ENCODE measurements around the gene DNAL4. TPM values are rescaled to one million over a fixed set of nuclear protein-coding genes. Genes with fewer than 3 reads are reported as not detected.

Gene DNAL4, protein sequence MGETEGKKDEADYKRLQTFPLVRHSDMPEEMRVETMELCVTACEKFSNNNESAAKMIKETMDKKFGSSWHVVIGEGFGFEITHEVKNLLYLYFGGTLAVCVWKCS
- 21.0 TPM for polyA plus RNA-seq (2012; ENCODE audit: insufficient read length, low read depth)

DNA sequence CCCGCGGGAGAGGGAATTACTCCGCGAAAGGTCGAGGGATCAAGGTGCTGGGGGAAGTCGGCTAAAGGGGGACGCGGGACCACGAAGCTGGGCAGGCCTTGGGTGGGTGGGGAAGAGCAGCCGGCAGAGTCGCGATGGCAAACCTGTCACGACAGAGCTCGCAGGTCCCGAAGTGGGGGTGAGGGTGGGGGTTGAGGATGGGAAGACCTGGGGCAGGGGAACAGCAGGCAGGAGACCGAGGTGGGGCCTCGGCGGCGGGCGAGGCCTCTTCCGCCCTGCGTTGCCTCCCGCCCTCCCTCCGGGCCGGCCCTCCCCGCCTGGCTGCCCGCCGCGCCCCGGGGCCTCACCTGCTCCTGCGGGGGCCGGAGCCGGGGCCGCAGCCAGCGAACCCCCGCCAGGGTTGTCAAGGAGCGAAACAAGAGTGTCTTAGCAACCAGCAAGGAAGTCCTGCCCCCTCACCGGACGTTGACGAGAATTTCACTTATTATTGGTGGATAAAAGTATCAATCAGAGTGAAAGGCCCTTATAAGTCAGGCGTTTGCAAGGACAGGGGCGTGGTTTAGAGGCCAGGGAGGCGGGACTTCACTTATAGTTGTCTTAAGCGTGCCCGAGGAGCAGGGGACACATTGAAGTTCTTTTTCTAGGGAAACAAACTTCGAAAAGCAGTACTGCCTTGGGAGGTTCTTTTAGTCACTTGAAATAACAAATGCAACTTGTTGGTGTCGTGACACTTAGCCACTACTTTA, at the start of gene DNAL4:
Gene DNAL4 (minus strand): TSS at position 423 of the 746 bp plus-strand sequence. CDS start 11,412 bp downstream, outside the sequence.
- TF ChIP-seq TAF1 (IDR thresholded peaks at IDR 0.05; ENCODE audit: borderline replicate concordance, insufficient read depth, low read length) (no peak), FOXP2 (optimal IDR thresholded peaks at IDR 0.05; ENCODE audit: borderline replicate concordance, extremely low read depth, extremely low read length, insufficient read depth) (peak; percentile 37)

DNA sequence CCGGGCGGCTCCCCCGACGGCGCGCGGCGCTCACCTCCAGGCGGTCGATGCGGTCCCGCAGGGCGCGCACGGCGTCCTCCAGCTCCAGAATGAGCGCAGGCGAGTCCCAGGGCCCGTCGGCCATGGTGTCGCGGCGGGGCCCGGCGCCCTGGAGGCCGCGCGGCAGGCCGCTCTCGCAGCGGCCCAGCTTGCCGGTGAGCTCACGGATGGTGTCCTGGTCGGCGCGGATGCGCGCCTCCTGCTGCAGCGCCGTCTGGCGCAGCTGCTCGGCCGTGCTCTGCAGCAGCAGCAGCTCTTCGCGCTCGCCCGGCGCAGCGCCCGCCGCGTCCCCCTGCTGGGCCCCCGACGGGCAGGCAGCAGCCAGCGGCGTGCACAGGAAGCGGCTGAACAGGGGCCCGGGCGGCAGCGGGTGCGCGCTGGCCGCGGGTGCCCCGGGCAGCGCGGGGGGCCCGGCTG, 49.3 kb upstream of the DNAL4 start:
- TF ChIP-seq FOXP2 (optimal IDR thresholded peaks at IDR 0.05; ENCODE audit: borderline replicate concordance, extremely low read depth, extremely low read length, insufficient read depth) (peak; percentile 72), TAF1 (IDR thresholded peaks at IDR 0.05; ENCODE audit: borderline replicate concordance, insufficient read depth, low read length) (no peak)
- TF ChIP-seq, protein P1, sequence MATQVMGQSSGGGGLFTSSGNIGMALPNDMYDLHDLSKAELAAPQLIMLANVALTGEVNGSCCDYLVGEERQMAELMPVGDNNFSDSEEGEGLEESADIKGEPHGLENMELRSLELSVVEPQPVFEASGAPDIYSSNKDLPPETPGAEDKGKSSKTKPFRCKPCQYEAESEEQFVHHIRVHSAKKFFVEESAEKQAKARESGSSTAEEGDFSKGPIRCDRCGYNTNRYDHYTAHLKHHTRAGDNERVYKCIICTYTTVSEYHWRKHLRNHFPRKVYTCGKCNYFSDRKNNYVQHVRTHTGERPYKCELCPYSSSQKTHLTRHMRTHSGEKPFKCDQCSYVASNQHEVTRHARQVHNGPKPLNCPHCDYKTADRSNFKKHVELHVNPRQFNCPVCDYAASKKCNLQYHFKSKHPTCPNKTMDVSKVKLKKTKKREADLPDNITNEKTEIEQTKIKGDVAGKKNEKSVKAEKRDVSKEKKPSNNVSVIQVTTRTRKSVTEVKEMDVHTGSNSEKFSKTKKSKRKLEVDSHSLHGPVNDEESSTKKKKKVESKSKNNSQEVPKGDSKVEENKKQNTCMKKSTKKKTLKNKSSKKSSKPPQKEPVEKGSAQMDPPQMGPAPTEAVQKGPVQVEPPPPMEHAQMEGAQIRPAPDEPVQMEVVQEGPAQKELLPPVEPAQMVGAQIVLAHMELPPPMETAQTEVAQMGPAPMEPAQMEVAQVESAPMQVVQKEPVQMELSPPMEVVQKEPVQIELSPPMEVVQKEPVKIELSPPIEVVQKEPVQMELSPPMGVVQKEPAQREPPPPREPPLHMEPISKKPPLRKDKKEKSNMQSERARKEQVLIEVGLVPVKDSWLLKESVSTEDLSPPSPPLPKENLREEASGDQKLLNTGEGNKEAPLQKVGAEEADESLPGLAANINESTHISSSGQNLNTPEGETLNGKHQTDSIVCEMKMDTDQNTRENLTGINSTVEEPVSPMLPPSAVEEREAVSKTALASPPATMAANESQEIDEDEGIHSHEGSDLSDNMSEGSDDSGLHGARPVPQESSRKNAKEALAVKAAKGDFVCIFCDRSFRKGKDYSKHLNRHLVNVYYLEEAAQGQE (IDR thresholded peaks at IDR 0.05; ENCODE audit: insufficient read depth in 1 of 2, low read depth in 2 of 2, low read length in 2 of 2) = peak in 1 of 2 experiments; percentile 36; a peak in 1 of 4 replicates

DNA sequence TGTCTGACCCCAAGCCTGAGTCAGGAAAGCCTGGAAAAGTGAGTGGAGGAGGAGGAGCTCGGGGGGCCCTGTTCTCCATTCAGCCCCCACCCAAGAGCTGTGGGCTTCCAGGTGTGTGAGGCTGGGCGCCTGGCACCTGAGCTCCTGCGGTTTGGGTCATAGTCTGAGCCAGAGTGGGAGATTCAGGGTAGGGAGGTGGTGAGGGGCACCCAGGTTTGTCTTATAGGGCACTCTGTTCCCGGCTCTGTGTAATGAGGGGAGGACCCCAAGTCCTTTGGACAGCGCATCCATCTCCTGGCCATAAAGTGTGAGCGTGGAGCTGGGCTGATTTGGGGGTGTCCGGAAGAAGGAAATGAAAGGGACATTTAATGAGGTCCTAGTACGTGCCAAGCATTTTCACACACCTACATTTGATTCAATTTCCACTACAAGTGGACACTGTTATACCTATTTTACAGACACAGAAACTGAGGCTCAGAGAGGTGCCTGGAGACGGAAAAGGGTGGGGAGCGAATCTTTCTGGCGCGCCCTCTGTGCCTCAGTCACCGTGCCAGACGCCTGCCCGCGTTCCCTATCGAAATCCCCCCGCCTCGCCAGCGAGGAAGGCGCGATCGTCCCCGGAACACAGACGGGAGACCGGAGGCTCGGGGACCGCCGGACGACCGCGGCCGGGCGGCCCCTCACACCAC, 48.7 kb upstream of the DNAL4 start:
- TF ChIP-seq, protein P1 (IDR thresholded peaks at IDR 0.05; ENCODE audit: insufficient read depth in 1 of 2, low read depth in 2 of 2, low read length in 2 of 2) = no peak
- no peak for TF ChIP-seq TAF1 (IDR thresholded peaks at IDR 0.05; ENCODE audit: borderline replicate concordance, insufficient read depth, low read length)
- TF ChIP-seq POLR2AphosphoS5 (IDR thresholded peaks at IDR 0.05; ENCODE audit: low read depth, low read length) = no peak
- TF ChIP-seq SIN3A (IDR thresholded peaks at IDR 0.05; ENCODE audit: borderline replicate concordance, insufficient read depth, low read length) = no peak
- no peak for TF ChIP-seq FOXP2 (optimal IDR thresholded peaks at IDR 0.05; ENCODE audit: borderline replicate concordance, extremely low read depth, extremely low read length, insufficient read depth)

DNA sequence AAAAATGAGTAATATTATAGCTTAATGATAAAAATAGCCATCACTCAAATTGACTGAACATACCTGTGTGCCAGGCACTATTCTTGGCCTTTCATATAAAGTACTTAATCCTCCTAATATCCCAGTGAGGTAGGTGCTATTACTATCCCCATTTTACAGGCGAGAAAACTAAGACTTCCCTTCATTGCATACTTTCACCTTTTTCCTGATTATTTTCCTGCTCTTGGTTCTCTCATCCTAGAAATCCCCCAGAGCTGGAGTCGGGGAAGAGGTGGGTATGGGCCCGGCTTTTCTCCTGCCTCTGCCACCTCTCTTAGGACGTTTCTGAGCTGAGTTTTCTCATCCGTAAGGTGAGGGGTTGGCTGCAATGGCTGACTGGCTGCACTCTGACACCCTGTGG, 47.7 kb upstream of the DNAL4 start:
- no peak for TF ChIP-seq TAF1 (IDR thresholded peaks at IDR 0.05; ENCODE audit: borderline replicate concordance, insufficient read depth, low read length)
- TF ChIP-seq POLR2AphosphoS5 (IDR thresholded peaks at IDR 0.05; ENCODE audit: low read depth, low read length) = no peak
- no peak for TF ChIP-seq FOXP2 (optimal IDR thresholded peaks at IDR 0.05; ENCODE audit: borderline replicate concordance, extremely low read depth, extremely low read length, insufficient read depth)
- no peak for TF ChIP-seq SIN3A (IDR thresholded peaks at IDR 0.05; ENCODE audit: borderline replicate concordance, insufficient read depth, low read length)
- TF ChIP-seq, protein P1 (IDR thresholded peaks at IDR 0.05; ENCODE audit: insufficient read depth in 1 of 2, low read depth in 2 of 2, low read length in 2 of 2) = no peak

DNA sequence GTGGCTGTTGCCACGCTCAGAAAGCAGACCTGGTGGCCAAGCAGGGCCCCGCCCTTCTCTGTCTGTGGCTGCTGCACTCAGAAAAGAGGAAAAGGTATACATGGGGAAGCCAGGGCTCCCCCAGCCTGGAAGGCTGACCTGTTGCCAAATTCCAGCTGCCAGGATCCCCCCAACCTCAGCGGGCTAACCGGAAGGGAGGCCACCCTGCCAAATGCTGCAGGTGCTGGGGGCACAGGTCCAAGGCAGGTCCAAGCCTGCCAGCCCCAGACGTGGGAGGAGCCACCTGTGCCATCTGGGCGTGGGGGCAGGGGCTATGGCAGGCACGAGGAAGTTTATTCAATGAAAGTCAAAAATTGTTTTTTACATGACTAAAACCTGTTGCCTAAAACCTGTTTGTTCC, 47.3 kb upstream of the DNAL4 start:
- TF ChIP-seq FOXP2 (optimal IDR thresholded peaks at IDR 0.05; ENCODE audit: borderline replicate concordance, extremely low read depth, extremely low read length, insufficient read depth) (no peak), POLR2AphosphoS5 (IDR thresholded peaks at IDR 0.05; ENCODE audit: low read depth, low read length) (no peak), TAF1 (IDR thresholded peaks at IDR 0.05; ENCODE audit: borderline replicate concordance, insufficient read depth, low read length) (no peak), SIN3A (IDR thresholded peaks at IDR 0.05; ENCODE audit: borderline replicate concordance, insufficient read depth, low read length) (no peak)
- TF ChIP-seq, protein P1 (IDR thresholded peaks at IDR 0.05; ENCODE audit: insufficient read depth in 1 of 2, low read depth in 2 of 2, low read length in 2 of 2) = no peak

Measured in PFSK-1 (cell line).